NCI-H2196 (cell line): ENCODE measurements around the gene AOPEP.
"Not testable (repeated sequence)": the region's sequence is repeated elsewhere in the genome, so short reads cannot be mapped to it uniquely, and the experiment has no call there.

Experiments used
- DNase-seq: peaks from one replicate; lab custom pipeline; 2025; ENCODE audit not compliant: unreplicated experiment; lab: John Stamatoyannopoulos, UW

Gene AOPEP

GRCh38 chr9:94812343-94812742 lies 85.8 kb downstream of the AOPEP start:
- DNase-seq, result no peak

GRCh38 chr9:94813379-94813778 lies 86.9 kb downstream of the AOPEP start:
- DNase-seq, result no peak

- no peak for DNase-seq
Measured at GRCh38 chr9:94817291-94818177, 91.0 kb downstream of the AOPEP start.

GRCh38 chr9:94818178-94818541 lies 91.7 kb downstream of the AOPEP start:
- no peak for DNase-seq

GRCh38 chr9:94819161-94819687 lies 92.7 kb downstream of the AOPEP start:
- no peak for DNase-seq

- DNase-seq, result no peak
Measured at GRCh38 chr9:94821098-94821887, 94.8 kb downstream of the AOPEP start.

GRCh38 chr9:94822273-94822672 lies 95.8 kb downstream of the AOPEP start:
- no peak for DNase-seq

- no peak for DNase-seq
Measured at GRCh38 chr9:94823710-94824109, 97.2 kb downstream of the AOPEP start.

- DNase-seq, result no peak
Measured at GRCh38 chr9:94824411-94824810, 97.9 kb downstream of the AOPEP start.

- DNase-seq, result no peak
Measured at GRCh38 chr9:94824913-94825610, 98.6 kb downstream of the AOPEP start.

- DNase-seq, result no peak
Measured at GRCh38 chr9:94825611-94825958, 99.1 kb downstream of the AOPEP start.

GRCh38 chr9:94826044-94826443 lies 99.5 kb downstream of the AOPEP start:
- DNase-seq, result no peak

GRCh38 chr9:94826644-94827410 lies 100.3 kb downstream of the AOPEP start:
- DNase-seq, result no peak

- DNase-seq, result no peak
Measured at GRCh38 chr9:94827584-94828304, 101.2 kb downstream of the AOPEP start.

- DNase-seq, result no peak
Measured at GRCh38 chr9:94829380-94830070, 103.0 kb downstream of the AOPEP start.

GRCh38 chr9:94830071-94830604 lies 103.6 kb downstream of the AOPEP start:
- not testable (repeated sequence) for DNase-seq

- no peak for DNase-seq
Measured at GRCh38 chr9:94833802-94834201, 107.3 kb downstream of the AOPEP start.

- DNase-seq, result no peak
Measured at GRCh38 chr9:94837404-94837803, 110.9 kb downstream of the AOPEP start.

- no peak for DNase-seq
Measured at GRCh38 chr9:94839398-94839797, 112.9 kb downstream of the AOPEP start.
